Measurements from ENCODE around the gene INSYN2B.

INSYN2B gene

DNA sequence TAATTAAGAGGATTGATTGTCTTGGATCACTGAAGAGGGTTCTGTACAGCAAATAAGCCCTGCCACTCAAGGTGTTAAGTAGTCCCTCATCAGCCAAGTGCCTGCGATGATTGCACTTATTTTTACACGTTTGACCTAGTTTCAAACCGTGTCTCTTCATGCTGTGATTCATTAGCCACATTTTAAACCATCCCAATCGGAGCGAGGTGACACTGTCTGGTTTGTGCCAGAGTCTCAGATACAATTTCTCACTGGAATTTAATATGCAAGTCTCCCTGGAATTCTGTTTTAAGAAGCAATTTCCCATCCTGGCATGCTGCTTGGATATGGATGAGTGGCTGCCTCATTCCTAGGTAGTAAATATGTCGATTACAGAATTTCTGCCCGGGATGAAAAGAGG, 1.6 kb downstream of the INSYN2B start:
- DNase-seq (ENCODE audit: low read depth in 2 of 2), result peak in 1 of 2 donors; percentile 18
- peak overlapping the region; percentile 38 to 70 for H3K4me3 ChIP-seq (replicated peaks in 1 of 2; ENCODE audit: low read depth in 2 of 2, low read length in 2 of 2)
- TF ChIP-seq, protein P1, sequence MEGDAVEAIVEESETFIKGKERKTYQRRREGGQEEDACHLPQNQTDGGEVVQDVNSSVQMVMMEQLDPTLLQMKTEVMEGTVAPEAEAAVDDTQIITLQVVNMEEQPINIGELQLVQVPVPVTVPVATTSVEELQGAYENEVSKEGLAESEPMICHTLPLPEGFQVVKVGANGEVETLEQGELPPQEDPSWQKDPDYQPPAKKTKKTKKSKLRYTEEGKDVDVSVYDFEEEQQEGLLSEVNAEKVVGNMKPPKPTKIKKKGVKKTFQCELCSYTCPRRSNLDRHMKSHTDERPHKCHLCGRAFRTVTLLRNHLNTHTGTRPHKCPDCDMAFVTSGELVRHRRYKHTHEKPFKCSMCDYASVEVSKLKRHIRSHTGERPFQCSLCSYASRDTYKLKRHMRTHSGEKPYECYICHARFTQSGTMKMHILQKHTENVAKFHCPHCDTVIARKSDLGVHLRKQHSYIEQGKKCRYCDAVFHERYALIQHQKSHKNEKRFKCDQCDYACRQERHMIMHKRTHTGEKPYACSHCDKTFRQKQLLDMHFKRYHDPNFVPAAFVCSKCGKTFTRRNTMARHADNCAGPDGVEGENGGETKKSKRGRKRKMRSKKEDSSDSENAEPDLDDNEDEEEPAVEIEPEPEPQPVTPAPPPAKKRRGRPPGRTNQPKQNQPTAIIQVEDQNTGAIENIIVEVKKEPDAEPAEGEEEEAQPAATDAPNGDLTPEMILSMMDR (IDR thresholded peaks at IDR 0.05; ENCODE audit: low read depth, low read length), result no peak

DNA sequence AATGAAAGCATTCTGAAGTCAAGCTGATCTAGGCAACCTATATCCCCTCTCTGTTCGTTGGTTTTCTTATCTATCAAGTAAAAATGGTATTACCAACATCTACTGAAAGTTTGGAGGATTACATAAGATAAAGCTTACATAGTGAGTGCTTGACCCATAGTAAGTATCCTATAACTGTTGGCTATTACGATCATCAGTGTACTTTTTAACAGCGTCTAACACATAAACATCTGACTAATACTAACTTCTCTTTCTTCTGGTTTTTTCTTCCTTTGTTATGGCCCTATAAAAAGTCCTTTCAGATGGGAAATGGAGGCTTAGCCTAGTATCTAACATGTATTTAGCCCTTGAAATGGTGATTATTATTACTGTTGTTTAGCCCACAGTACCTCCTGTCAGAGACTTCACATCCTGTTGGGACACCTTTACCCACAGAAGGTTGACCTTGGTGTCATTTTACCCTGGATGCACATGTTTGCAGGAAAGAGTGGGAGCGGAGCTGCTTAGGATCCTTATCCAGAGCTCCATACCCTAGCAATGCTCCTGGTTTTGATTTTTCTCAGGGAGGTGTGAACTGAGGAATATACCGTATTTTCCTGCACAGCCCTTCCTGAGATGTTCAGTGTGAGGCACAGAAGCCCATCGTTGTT, 6.0 kb downstream of the INSYN2B start:
- TF ChIP-seq, protein P1 (IDR thresholded peaks at IDR 0.05; ENCODE audit: low read depth, low read length), result no peak
- no peak for DNase-seq (ENCODE audit: low read depth in 2 of 2)

DNA sequence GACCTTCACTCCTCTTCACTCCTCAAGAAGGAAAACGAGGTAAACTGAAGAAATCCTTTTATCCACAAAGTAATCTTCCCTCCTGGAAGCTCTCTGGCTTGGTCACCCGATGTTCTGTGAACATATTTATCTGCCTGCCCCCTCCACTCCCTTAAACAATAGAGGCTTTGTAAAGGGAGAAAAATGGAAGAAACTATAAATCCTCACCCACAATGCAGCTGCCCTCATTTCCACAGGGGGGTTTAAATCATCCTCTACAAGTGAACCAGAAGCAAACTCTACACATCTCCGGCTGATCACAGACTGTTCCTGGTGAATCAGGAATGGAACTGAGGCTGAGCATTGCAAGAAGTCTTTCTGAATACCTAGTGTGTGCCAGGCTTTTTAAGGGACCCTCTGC, 7.2 kb downstream of the INSYN2B start:
- TF ChIP-seq, protein P1 (IDR thresholded peaks at IDR 0.05; ENCODE audit: low read depth, low read length), result no peak
- H3K4me3 ChIP-seq (replicated peaks in 1 of 2; ENCODE audit: low read depth in 2 of 2, low read length in 2 of 2), result no peak overlapping the region
- DNase-seq (ENCODE audit: low read depth in 2 of 2), result no peak

More for the DNA sequence above, 6.0 kb downstream of the INSYN2B start:
- H3K4me3 ChIP-seq (replicated peaks in 1 of 2; ENCODE audit: low read depth in 2 of 2, low read length in 2 of 2), result no peak overlapping the region

DNA sequence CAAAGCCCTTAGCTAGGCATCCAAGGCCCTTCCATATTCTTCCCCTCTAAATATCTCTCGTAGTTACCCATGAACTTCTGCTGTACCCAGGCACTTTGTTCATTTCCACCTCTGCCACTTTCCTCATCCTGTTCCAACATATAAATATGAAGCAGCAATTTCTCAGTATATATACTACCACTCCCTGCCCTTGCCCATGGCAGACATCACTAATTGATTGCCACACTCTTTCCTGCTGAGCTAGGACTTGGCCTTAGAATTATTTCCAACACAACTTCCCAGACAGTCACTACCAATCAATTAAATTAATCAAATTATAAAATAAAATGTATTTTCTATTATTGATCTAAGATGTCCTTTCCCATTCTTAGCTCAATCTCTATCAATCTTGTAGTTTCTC, 8.5 kb downstream of the INSYN2B start:
- TF ChIP-seq, protein P1 (IDR thresholded peaks at IDR 0.05; ENCODE audit: low read depth, low read length), result no peak
- H3K4me3 ChIP-seq (replicated peaks in 1 of 2; ENCODE audit: low read depth in 2 of 2, low read length in 2 of 2), result no peak overlapping the region
- no peak for DNase-seq (ENCODE audit: low read depth in 2 of 2)

DNA sequence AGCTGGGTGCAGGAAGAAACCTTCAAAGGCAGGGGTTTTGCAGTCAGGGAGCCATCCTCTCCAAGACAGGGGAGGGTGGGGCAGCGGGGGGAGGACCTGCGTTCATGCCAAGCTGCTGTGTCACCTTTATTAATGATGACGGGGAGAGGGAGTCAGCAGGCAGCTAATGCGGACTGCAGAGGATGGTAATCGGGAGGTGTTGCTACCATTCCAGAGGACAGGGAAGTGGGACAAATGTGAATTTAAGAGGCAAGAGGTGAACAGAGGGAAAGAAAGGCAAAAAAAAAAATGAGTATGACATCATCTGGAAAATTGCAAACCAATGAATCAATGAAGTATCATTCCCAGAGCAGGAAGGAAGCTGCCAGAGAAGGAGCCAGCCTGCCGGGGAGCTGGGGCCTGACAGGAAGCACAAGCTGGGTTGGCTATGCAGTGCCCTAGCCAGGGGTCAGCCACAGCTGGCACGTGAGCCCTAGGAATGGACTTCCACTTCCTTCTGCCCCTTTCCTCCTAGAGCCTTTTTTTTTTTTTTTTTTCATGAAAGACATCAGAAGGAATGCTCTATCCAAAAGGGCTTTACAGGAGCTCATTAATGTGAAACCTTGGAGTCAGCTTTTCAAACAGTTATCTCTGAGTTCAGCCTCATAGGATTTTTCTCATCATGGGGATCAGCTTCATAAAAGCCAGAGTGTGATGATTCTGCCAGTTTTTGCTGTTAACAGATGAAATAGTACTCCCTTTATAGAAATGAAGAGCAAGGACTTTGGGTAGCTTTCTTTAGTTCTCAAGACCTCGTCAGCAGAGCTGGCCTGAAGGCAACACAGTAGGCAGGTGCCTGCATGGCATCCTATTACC, 9.2 kb downstream of the INSYN2B start:
- TF ChIP-seq, protein P1 (IDR thresholded peaks at IDR 0.05; ENCODE audit: low read depth, low read length), result no peak
- DNase-seq (ENCODE audit: low read depth in 2 of 2), result peak; percentile 85 to 86
- H3K4me3 ChIP-seq (replicated peaks in 1 of 2; ENCODE audit: low read depth in 2 of 2, low read length in 2 of 2), result no peak overlapping the region

DNA sequence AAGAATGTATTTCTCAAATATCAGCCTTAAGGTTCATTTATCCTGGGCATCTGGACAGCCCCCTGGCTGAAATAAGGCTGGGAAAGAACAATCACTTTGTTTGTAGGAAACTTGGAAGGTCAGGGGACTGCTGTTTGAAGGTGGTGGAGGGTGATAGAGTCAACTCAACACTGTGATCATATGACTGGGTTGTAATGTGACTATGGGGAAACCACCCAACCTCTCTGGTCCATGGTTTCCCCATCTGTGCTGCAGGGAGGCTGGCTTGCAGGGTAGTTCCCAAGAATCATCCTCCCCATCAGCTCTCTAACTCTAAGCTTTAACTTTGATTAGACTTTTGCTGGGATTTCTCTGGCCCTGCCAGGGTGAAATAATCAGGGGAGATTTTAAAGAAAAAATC, 10.0 kb downstream of the INSYN2B start:
- no peak for DNase-seq (ENCODE audit: low read depth in 2 of 2)
- H3K4me3 ChIP-seq (replicated peaks in 1 of 2; ENCODE audit: low read depth in 2 of 2, low read length in 2 of 2), result no peak overlapping the region
- TF ChIP-seq, protein P1 (IDR thresholded peaks at IDR 0.05; ENCODE audit: low read depth, low read length), result no peak
